ENCODE measurements around the gene ZNF90. TPM values are rescaled to one million over a fixed set of nuclear protein-coding genes. Genes with fewer than 3 reads are reported as not detected.
"Not testable (repeated sequence)": the region's sequence is repeated elsewhere in the genome, so short reads cannot be mapped to it uniquely, and the experiment has no call there.

ZNF90 gene
- total RNA-seq, 1 experiment from 2014 or later, result 112 TPM

DNA sequence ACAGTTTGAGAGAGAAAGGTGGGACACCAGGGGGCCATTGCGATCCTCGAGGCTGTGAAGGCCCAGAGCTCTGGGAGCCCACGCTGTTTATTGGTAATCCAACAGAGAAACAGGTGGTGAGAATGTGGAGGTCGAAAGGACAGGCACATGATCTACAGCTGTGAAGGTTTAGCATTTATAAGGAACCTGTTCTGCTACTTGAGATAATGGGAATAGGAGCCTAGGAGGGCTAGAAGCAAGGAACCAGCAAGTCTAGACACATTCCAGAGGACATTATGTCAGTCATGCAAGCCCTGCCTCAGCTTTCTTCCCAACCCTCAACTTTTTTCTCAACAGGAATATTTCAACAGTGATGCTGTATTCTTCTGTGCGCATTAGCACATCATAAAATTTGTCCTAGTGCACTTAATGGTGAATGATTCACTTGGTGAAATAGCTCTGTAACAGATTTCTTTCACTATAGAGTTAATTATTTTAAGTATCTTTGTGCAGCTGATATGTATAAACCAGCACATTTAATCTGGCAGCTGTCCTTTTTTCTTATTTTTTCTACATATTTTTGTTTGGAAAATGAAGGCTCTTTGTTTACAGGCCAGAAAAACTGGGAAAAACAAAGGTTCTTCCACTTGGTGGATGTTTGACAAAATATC is 25.4 kb downstream of the ZNF90 start (continued):
- TF ChIP-seq CBFB (CRISPR knock-in tag; IDR thresholded peaks at IDR 0.05; ENCODE audit: low read depth) (no peak), ZNF671 (CRISPR knock-in tag; IDR thresholded peaks at IDR 0.05) (no peak), JUN (CRISPR knock-in tag; IDR thresholded peaks at IDR 0.05) (peak; percentile 83; the same call in 1 of the 2 replicates), TCF7 (CRISPR knock-in tag; IDR thresholded peaks at IDR 0.05; ENCODE audit: low read depth) (no peak), ZNF416 (CRISPR knock-in tag; IDR thresholded peaks at IDR 0.05) (no peak), ETV6 (CRISPR knock-in tag; IDR thresholded peaks at IDR 0.05) (0 out of 2 replicates have a peak, but pooled peaks have one; percentile 41), NFYB (CRISPR knock-in tag; conservative IDR thresholded peaks at IDR 0.05; ENCODE audit: low read depth) (no peak), TEAD1 (CRISPR knock-in tag; IDR thresholded peaks at IDR 0.05) (peak; percentile 79; the same call in 1 of the 2 replicates), ZNF219 (CRISPR knock-in tag; IDR thresholded peaks at IDR 0.05; ENCODE audit: borderline replicate concordance) (peak; percentile 69; the same call in 1 of the 2 replicates), JAZF1 (CRISPR knock-in tag; IDR thresholded peaks at IDR 0.05) (no peak), FOXJ3 (CRISPR knock-in tag; IDR thresholded peaks at IDR 0.05; ENCODE audit: borderline replicate concordance) (no peak)
- TF ChIP-seq, protein P1, sequence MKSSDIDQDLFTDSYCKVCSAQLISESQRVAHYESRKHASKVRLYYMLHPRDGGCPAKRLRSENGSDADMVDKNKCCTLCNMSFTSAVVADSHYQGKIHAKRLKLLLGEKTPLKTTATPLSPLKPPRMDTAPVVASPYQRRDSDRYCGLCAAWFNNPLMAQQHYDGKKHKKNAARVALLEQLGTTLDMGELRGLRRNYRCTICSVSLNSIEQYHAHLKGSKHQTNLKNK (CRISPR knock-in tag; IDR thresholded peaks at IDR 0.05), result no peak
- TF ChIP-seq, protein P2, sequence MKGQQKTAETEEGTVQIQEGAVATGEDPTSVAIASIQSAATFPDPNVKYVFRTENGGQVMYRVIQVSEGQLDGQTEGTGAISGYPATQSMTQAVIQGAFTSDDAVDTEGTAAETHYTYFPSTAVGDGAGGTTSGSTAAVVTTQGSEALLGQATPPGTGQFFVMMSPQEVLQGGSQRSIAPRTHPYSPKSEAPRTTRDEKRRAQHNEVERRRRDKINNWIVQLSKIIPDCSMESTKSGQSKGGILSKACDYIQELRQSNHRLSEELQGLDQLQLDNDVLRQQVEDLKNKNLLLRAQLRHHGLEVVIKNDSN (CRISPR knock-in tag; IDR thresholded peaks at IDR 0.05), result peak; percentile 77; the same call in 1 of the 2 replicates
- TF ChIP-seq, protein P3, sequence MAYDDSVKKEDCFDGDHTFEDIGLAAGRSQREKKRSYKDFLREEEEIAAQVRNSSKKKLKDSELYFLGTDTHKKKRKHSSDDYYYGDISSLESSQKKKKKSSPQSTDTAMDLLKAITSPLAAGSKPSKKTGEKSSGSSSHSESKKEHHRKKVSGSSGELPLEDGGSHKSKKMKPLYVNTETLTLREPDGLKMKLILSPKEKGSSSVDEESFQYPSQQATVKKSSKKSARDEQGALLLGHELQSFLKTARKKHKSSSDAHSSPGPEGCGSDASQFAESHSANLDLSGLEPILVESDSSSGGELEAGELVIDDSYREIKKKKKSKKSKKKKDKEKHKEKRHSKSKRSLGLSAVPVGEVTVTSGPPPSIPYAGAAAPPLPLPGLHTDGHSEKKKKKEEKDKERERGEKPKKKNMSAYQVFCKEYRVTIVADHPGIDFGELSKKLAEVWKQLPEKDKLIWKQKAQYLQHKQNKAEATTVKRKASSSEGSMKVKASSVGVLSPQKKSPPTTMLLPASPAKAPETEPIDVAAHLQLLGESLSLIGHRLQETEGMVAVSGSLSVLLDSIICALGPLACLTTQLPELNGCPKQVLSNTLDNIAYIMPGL (CRISPR knock-in tag; IDR thresholded peaks at IDR 0.05), result no peak
- TF ChIP-seq, protein P4, sequence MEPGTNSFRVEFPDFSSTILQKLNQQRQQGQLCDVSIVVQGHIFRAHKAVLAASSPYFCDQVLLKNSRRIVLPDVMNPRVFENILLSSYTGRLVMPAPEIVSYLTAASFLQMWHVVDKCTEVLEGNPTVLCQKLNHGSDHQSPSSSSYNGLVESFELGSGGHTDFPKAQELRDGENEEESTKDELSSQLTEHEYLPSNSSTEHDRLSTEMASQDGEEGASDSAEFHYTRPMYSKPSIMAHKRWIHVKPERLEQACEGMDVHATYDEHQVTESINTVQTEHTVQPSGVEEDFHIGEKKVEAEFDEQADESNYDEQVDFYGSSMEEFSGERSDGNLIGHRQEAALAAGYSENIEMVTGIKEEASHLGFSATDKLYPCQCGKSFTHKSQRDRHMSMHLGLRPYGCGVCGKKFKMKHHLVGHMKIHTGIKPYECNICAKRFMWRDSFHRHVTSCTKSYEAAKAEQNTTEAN (CRISPR knock-in tag; IDR thresholded peaks at IDR 0.05), result peak; percentile 19; the same call in 1 of the 2 replicates

DNA sequence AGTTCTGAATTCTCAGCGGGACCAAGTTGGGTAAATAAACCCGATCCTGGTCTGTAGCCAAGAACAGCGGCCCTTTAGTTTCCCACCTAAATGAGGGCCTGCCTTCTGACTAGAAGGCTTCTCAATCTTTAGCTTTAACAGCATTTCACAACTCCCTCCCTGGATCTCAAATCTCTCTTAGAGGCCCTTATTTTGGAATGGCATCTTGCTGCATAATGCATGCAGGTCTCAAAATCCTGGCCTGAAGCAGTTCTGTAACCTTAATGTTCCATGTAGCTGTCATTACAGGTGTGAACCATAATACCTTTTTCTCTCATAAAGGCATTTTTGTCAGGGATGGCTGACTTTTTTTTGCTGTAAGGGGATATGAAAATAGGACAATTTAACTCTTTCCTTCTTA is 29.5 kb downstream of the ZNF90 start:
- TF ChIP-seq, protein P5, sequence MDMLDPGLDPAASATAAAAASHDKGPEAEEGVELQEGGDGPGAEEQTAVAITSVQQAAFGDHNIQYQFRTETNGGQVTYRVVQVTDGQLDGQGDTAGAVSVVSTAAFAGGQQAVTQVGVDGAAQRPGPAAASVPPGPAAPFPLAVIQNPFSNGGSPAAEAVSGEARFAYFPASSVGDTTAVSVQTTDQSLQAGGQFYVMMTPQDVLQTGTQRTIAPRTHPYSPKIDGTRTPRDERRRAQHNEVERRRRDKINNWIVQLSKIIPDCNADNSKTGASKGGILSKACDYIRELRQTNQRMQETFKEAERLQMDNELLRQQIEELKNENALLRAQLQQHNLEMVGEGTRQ (CRISPR knock-in tag; IDR thresholded peaks at IDR 0.05), result no peak
- TF ChIP-seq NR3C1 (CRISPR knock-in tag; conservative IDR thresholded peaks at IDR 0.05; ENCODE audit: low read depth), result no peak
- ChIA-PET CTCF (no interaction called here), POLR2A (no interaction called here)
- no peaks in the 10 kb centered on the region for H3K27me3 Mint-ChIP-seq (ENCODE audit: low read depth)
- no peak for ATAC-seq
- no peak overlapping the region for H3K4me3 Mint-ChIP-seq
- peaks cover 87% of the 10 kb centered on the region for H3K36me3 Mint-ChIP-seq
- peaks cover 44% of the 10 kb centered on the region for H3K4me1 Mint-ChIP-seq
- DNase-seq (ENCODE audit: low spot score), result no peak
- no peak overlapping the region for H3K27ac Mint-ChIP-seq
- H3K9me3 Mint-ChIP-seq, result peaks cover 17% of the 10 kb centered on the region

DNA sequence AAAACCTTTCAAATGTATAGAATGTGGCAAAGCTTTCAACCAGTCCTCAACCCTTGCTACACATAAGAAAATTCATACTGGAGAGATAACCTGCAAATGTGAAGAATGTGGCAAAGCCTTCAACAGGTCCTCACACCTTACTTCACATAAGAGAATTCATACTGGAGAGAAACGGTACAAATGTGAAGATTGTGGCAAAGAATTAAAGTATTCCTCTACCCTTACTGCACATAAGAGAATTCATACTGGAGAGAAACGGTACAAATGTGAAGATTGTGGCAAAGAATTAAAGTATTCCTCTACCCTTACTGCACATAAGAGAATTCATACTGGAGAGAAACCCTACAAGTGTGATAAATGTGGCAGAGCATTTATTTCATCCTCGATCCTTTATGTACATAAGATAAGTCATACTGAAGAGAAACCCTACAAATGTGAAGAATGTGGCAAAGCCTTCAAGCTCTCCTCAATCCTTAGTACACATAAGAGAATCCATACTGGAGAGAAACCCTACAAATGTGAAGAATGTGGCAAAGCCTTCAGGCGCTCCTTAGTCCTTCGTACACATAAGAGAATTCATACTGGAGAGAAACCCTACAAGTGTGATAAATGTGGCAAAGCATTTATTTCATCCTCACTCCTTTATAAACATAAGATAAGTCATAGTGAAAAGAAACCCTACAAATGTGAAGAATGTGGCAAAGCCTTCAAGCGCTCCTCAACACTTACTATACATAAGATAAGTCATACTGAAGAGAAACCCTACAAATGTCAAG is 40.5 kb downstream of the ZNF90 start:
- CTCF ChIA-PET, result interaction anchor here (1.4 kb wide), 1 partner anchor 120 kb away, joined by 3 read pairs; no protein-coding TSS in a partner anchor

More for the DNA sequence above, 40.5 kb downstream of the ZNF90 start:
- not testable (repeated sequence) for H3K4me1 Mint-ChIP-seq; H3K27ac Mint-ChIP-seq; DNase-seq (ENCODE audit: low spot score); ATAC-seq; H3K4me3 Mint-ChIP-seq
- POLR2A ChIA-PET, result interaction anchor here (0.7 kb wide), 1 partner anchor 40 kb away, joined by 3 read pairs; no protein-coding TSS in a partner anchor
- Mint-ChIP-seq H3K9me3 (peaks cover 66% of the 10 kb centered on the region), H3K36me3 (peaks cover 97% of the 10 kb centered on the region), H3K27me3 (ENCODE audit: low read depth) (peaks cover 21% of the 10 kb centered on the region)
